Measurements from ENCODE around the gene ATP8A2. TPM values are rescaled to one million over a fixed set of nuclear protein-coding genes. Genes with fewer than 3 reads are reported as not detected.

The ATP8A2 gene
- total and polyA plus RNA-seq, 9 donors: 0.23 to 0.95 (median 0.35) TPM

DNA sequence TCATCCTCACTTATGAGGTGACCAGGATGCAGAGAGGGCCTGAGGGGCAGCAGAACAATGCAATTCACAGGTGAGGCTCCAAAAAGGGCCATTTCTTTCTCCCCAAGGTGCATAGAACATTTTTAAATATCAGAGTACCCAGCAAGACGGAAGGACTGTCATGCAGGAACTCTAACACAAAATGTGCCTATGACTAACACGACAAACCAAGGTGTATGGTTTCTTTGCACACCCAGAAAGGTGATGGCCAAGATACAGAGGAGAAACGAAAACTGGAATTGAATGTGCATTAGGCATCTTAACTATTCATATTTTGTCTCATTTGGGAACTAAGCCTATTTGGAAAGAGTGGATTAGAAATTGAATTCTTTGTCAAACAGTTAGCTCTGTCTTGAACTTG lies 650.2 kb downstream of the ATP8A2 start:
- DNase-seq: no peak
- 86 to 91% (median 90%) methylated on average over 3 of the region's 3 CpGs for WGBS, 3 donors
- no peaks in the 10 kb centered on the region for H3K4me1 ChIP-seq (ENCODE audit: insufficient read depth)
- H3K4me3 ChIP-seq: no peak overlapping the region
- no peak overlapping the region for H3K27ac ChIP-seq
- H3K36me3 ChIP-seq: no peaks in the 10 kb centered on the region
- H3K27me3 ChIP-seq: no peaks in the 10 kb centered on the region
- intact Hi-C loops (cut with DNase I): no loop called here
- TF ChIP-seq POLR2A (IDR thresholded peaks at IDR 0.05) (no peak), EP300 (IDR thresholded peaks at IDR 0.05) (no peak)
- TF ChIP-seq, protein P1, sequence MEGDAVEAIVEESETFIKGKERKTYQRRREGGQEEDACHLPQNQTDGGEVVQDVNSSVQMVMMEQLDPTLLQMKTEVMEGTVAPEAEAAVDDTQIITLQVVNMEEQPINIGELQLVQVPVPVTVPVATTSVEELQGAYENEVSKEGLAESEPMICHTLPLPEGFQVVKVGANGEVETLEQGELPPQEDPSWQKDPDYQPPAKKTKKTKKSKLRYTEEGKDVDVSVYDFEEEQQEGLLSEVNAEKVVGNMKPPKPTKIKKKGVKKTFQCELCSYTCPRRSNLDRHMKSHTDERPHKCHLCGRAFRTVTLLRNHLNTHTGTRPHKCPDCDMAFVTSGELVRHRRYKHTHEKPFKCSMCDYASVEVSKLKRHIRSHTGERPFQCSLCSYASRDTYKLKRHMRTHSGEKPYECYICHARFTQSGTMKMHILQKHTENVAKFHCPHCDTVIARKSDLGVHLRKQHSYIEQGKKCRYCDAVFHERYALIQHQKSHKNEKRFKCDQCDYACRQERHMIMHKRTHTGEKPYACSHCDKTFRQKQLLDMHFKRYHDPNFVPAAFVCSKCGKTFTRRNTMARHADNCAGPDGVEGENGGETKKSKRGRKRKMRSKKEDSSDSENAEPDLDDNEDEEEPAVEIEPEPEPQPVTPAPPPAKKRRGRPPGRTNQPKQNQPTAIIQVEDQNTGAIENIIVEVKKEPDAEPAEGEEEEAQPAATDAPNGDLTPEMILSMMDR (IDR thresholded peaks at IDR 0.05): no peak
- no peaks in the 10 kb centered on the region for H3K9me3 ChIP-seq

DNA sequence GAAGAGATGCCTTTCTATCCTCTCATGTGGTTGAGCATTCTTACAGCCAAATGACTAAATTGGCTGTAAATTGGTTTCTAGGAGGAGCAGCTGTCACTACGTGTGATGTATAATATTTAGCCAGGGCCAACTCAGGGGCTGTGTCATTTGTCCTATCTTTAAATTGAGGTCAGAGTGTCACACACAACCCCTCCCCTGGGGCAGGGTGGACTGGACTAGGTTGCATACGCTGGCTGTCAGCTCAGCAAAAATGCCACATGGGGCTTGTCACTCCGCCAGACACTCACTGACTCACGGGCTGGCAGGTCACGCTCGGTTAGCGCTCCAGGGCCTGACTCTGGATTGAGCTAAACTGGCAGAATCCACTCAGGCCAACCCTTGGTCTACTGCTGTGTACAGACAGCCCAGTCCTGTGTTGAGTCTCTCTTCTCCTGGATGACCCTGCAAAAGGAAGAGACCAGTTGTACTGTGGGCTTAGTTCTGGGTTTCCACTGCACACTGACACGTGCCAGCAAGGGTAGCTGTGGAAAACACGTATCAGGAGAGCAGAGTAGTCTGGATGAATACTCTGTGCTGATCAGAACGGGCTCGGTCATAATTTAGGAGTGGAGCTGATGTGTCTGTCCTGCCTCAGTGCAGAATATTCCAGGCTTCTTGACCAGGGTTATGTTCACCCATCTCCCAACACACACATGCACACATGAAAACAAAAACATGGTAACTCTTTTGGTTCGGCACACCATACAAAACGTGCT lies 650.9 kb downstream of the ATP8A2 start:
- WGBS, 3 donors: 76 to 87% (median 78%) methylated on average over 13 of the region's 13 CpGs
- no peaks in the 10 kb centered on the region for H3K4me1 ChIP-seq (ENCODE audit: insufficient read depth)
- DNase-seq: no peak
- H3K4me3 ChIP-seq: no peak overlapping the region
- intact Hi-C loops (cut with DNase I): no loop called here
- H3K27me3 ChIP-seq: no peaks in the 10 kb centered on the region
- H3K36me3 ChIP-seq: no peaks in the 10 kb centered on the region
- H3K9me3 ChIP-seq: no peaks in the 10 kb centered on the region
- no peak overlapping the region for H3K27ac ChIP-seq
- TF ChIP-seq POLR2A (IDR thresholded peaks at IDR 0.05) (no peak), EP300 (IDR thresholded peaks at IDR 0.05) (no peak)
- TF ChIP-seq, protein P1 (IDR thresholded peaks at IDR 0.05): no peak

DNA sequence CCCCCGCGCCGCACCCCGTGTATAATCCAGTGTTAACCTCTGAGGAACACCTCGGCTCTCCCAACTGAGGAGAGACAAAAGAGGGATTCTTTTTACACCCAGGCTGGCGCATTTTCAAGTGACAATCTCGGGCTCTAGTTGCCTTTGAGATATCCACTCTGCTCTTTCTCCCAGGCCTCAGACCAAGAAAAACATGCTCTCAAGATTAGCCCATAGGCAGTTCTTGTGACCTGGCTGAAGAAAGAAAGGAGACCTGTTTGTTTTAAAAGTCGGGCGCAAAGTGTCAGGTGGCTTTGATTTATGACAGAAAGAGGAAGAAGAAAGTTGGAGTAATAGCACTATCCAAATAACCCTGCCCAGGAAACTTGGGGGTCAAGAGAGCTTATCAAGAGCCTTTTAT lies 652.8 kb downstream of the ATP8A2 start:
- no peak for DNase-seq

DNA sequence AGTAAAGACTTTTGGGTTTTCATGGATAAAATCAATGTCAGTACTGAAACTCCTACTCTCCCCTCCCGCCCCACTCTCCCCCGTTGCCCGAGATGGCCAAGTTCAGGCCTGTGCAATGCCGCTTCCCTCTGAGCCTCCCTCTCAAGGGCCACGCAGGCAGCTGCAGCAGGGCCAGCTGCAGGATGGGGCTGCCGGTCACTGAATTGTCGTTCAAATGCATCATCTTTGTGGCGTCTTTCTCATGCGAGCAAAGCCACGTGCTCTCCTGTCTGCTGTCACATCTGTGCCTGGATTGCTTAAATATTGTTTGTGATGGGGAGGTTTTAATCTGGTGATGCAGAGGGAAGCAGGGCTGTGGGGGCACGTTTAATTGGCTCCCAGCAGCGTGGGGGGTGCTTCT lies 653.4 kb downstream of the ATP8A2 start:
- WGBS, 3 donors: 62 to 68% (median 65%) methylated on average over 12 of the region's 12 CpGs
- DNase-seq: no peak
- TF ChIP-seq EP300 (IDR thresholded peaks at IDR 0.05): no peak
- TF ChIP-seq POLR2A (IDR thresholded peaks at IDR 0.05): no peak
- TF ChIP-seq, protein P1 (IDR thresholded peaks at IDR 0.05): no peak
- no peak overlapping the region for H3K27ac ChIP-seq
- intact Hi-C loops (cut with DNase I): no loop called here
- H3K4me3 ChIP-seq: no peak overlapping the region
- no peaks in the 10 kb centered on the region for H3K9me3 ChIP-seq
- H3K36me3 ChIP-seq: no peaks in the 10 kb centered on the region
- no peaks in the 10 kb centered on the region for H3K27me3 ChIP-seq
- H3K4me1 ChIP-seq (ENCODE audit: insufficient read depth): no peaks in the 10 kb centered on the region

More for the DNA sequence above, 652.8 kb downstream of the ATP8A2 start:
- Histone ChIP-seq H3K4me3 (no peak overlapping the region), H3K27ac (no peak overlapping the region), H3K9me3 (no peaks in the 10 kb centered on the region), H3K36me3 (no peaks in the 10 kb centered on the region), H3K27me3 (no peaks in the 10 kb centered on the region), H3K4me1 (ENCODE audit: insufficient read depth) (no peaks in the 10 kb centered on the region)
- TF ChIP-seq EP300 (IDR thresholded peaks at IDR 0.05): no peak
- TF ChIP-seq, protein P1 (IDR thresholded peaks at IDR 0.05): no peak
- no peak for TF ChIP-seq POLR2A (IDR thresholded peaks at IDR 0.05)
- WGBS, 3 donors: 54 to 57% (median 56%) methylated on average over 9 of the region's 9 CpGs
- intact Hi-C loops (cut with DNase I): no loop called here
